Activated CD4-positive, alpha-beta T cell treated with anti-CD3 and anti-CD28 coated beads, Interleukin-2, amount 10 ng/mL, durations not matched to agents 7 days and 5 days (primary cell): Measurements from ENCODE around the gene SH3PXD2A. TPM values are rescaled to one million over a fixed set of nuclear protein-coding genes. Genes with fewer than 3 reads are reported as not detected.
"Not testable (repeated sequence)": the region's sequence is repeated elsewhere in the genome, so short reads cannot be mapped to it uniquely, and the experiment has no call there.

Experiments
- CTCF ChIA-PET: fragments of 350-600 bp; sonication (Branson Sonifier 250); formaldehyde crosslinking; loops from one replicate; lab custom pipeline; 2021; ENCODE audit warnings: antibody characterized with exemption; lab: Charles Lee
- POLR2A ChIA-PET: fragments of 350-600 bp; sonication (Branson Sonifier 250); formaldehyde crosslinking; loops from one replicate; lab custom pipeline; 2021; ENCODE audit warnings: antibody characterized with exemption; lab: Charles Lee
- DNase-seq: peaks from one replicate; pipeline ENCODE4 v3.0.0-alpha.2; 2020
- H3K27ac Mint-ChIP-seq: one replicate; pipeline ENCODE4 v1.8.0; 2021; ENCODE audit warnings: mild to moderate bottlenecking, moderate library complexity, mixed read lengths
- H3K27me3 Mint-ChIP-seq: one replicate; pipeline ENCODE4 v1.8.0; 2021; ENCODE audit warnings: mixed read lengths
- H3K36me3 Mint-ChIP-seq: one replicate; pipeline ENCODE4 v1.8.0; 2021; ENCODE audit warnings: low read depth, mixed read lengths
- H3K4me1 Mint-ChIP-seq: one replicate; pipeline ENCODE4 v1.8.0; 2021; ENCODE audit warnings: mixed read lengths
- H3K4me3 Mint-ChIP-seq: one replicate; pipeline ENCODE4 v1.8.0; 2021; ENCODE audit warnings: mild to moderate bottlenecking, moderate library complexity, mixed read lengths
- H3K9me3 Mint-ChIP-seq: one replicate; pipeline ENCODE4 v1.8.0; 2021; ENCODE audit warnings: mixed read lengths
- total RNA-seq, 2 experiments: library from RNA; stranded (reverse); gene quantifications; one replicate each; pipeline ENCODE4 v1.2.3, GENCODE V29; 2021

SH3PXD2A gene
- total RNA-seq, 2 experiments from 2014 or later, result 11.9 to 12.7 TPM

- POLR2A ChIA-PET, result no interaction called here
Observed at GRCh38 chr10:103643381-103643780, 212.0 kb downstream of the SH3PXD2A start.

DNA sequence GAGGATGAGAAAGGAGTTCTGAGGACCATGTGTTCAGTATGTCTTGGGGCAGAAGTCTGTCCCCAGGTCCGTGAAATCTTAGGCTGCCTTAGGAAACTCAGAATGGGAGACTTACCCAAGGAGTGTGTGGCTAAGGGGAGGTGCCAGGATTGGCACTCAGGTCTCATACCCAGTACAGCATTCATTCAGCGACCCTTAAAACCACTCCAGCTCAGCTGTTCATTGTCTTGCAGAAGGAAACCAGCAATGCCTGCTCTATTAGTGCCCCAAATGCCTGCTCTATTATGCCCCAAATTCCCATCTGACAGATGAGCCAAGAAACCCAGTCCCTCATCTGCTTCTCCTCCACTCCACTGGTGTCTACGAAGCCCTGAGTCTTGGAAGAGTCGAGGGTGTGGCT lies 214.1 kb downstream of the SH3PXD2A start:
- ChIA-PET POLR2A (no interaction called here), CTCF (no interaction called here)
- DNase-seq, result no peak
- H3K4me3 Mint-ChIP-seq, result no peak overlapping the region
- H3K9me3 Mint-ChIP-seq, result no peaks in the 10 kb centered on the region
- no peaks in the 10 kb centered on the region for H3K27me3 Mint-ChIP-seq
- H3K36me3 Mint-ChIP-seq, result no peaks in the 10 kb centered on the region
- H3K4me1 Mint-ChIP-seq, result no peaks in the 10 kb centered on the region
- no peak overlapping the region for H3K27ac Mint-ChIP-seq

More at GRCh38 chr10:103643381-103643780, 212.0 kb downstream of the SH3PXD2A start:
- CTCF ChIA-PET, result no interaction called here
- Mint-ChIP-seq H3K4me1 (no peaks in the 10 kb centered on the region), H3K36me3 (no peaks in the 10 kb centered on the region), H3K4me3 (no peak overlapping the region), H3K9me3 (no peaks in the 10 kb centered on the region), H3K27ac (no peak overlapping the region), H3K27me3 (no peaks in the 10 kb centered on the region)
- no peak for DNase-seq

DNA sequence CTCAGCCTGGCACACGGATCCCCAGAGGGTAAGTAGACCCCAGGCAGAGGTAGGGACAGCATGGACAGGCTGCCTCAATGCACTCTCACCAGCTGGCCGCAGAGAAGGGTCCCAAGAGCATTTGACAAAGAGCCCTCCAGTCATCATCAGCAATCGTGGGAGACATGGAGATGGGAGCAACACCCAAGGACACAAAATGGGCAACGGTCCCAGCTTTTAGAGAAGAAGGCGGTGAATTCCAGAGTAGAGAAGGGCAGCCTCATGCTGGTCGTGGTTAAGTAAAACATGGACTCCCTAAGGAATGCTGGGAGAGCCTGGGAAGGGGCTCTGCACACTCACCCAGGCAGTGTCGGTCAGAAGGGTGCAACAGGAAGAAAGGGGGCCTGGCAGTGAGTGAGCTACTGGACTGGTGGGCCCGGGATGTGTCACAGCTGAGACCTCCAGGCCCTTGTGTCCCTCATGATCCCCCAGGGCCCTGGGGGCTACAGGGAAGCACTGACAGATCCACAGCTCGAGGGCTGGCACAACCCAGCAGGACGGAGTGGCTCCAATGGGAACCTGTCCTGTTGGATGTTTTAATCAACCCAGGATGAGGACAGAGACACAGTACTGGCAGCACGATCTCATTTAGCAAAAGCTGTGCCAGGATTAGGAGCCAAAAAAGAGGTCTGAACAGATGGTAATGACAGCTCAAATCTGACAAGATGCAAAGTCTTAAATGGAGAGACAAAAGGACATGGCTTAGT lies 214.8 kb downstream of the SH3PXD2A start:
- DNase-seq, result no peak
- no peaks in the 10 kb centered on the region for H3K36me3 Mint-ChIP-seq
- H3K9me3 Mint-ChIP-seq, result no peaks in the 10 kb centered on the region
- H3K4me1 Mint-ChIP-seq, result no peaks in the 10 kb centered on the region
- no peak overlapping the region for H3K4me3 Mint-ChIP-seq
- no peak overlapping the region for H3K27ac Mint-ChIP-seq
- no peaks in the 10 kb centered on the region for H3K27me3 Mint-ChIP-seq
- ChIA-PET CTCF (interaction anchor here (1.0 kb wide), 1 partner anchor 15 kb away, joined by 3 read pairs; no protein-coding TSS in a partner anchor), POLR2A (no interaction called here)

DNA sequence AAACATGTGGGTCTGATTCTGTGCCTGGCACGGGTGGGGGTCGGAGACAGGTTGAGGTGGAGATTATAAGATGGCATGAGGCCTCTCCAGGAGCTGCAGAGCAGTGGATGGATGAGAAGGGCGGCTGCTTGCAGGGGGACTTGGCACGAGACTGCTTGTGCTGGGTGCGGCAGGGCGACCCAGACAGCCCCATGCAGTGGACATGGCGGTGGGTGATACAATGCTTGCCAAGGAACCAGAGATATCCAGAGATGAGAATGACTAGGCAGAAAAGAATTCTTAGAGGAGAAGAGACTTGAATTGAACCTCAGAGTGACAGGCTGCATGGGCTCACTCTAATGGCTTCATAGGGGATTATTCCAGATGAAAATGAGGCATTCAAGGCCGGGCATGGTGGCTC lies 216.4 kb downstream of the SH3PXD2A start:
- POLR2A ChIA-PET, result no interaction called here
- H3K27ac Mint-ChIP-seq, result no peak overlapping the region
- CTCF ChIA-PET, result no interaction called here
- H3K27me3 Mint-ChIP-seq, result no peaks in the 10 kb centered on the region
- no peaks in the 10 kb centered on the region for H3K36me3 Mint-ChIP-seq
- no peaks in the 10 kb centered on the region for H3K4me1 Mint-ChIP-seq
- no peak for DNase-seq
- H3K9me3 Mint-ChIP-seq, result no peaks in the 10 kb centered on the region
- no peak overlapping the region for H3K4me3 Mint-ChIP-seq

DNA sequence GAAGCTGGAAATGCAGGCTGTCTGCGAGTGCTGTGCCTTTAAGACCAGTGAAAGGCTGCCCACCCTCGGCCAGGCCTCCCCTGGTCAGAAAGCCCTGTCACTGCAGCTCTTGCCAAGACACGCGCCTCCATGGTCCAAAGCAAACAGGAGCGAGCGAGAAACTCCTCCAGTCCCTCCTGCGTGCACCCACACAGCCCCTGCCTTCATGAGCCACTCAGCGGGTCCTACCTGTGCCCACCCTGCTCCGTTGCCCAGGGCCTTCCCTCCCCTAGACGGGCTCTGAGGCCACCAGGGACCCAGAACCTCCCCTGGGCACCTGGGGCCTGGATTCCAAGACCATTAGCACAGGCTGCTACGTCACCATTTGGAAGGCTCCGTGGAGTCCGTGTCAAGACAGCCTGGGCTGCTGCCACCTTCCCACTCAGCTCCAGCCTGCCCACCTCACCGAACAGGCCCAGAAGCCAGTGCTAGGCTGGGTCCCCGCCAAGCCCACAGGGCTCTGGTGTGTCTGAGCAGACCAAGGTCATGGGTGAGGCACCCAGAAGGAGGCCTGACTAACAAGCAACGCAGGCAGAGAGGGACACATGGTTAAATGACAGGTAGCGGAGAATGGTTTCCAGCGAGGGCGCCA lies 217.3 kb downstream of the SH3PXD2A start:
- H3K36me3 Mint-ChIP-seq, result no peaks in the 10 kb centered on the region
- H3K27me3 Mint-ChIP-seq, result no peaks in the 10 kb centered on the region
- H3K27ac Mint-ChIP-seq, result no peak overlapping the region
- H3K4me1 Mint-ChIP-seq, result no peaks in the 10 kb centered on the region
- ChIA-PET POLR2A (no interaction called here), CTCF (interaction anchor here (1.1 to 1.6 kb wide), 2 partner anchors 17 to 49 kb away, joined by 4 to 6 read pairs; no protein-coding TSS in a partner anchor)
- H3K9me3 Mint-ChIP-seq, result no peaks in the 10 kb centered on the region
- no peak for DNase-seq
- H3K4me3 Mint-ChIP-seq, result no peak overlapping the region

DNA sequence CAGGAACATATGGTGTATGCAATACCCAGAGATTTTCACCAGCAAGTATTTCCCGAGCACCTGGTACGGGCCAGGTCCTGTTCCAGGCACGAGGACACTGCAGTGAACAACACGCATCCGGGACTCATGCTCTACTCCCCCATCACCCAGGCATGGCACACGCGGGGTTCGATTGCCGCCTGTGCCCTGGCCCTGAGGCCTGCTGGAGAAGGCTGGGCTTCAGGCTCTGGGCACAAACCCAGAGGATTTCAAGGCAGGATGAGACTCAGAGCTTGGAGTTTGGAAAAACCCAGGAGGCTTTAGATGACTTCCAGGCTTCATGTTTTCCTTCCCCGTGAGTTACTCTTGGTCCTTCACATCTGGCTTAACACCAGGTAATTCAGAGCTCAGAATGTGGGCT lies 218.4 kb downstream of the SH3PXD2A start:
- H3K27ac Mint-ChIP-seq, result no peak overlapping the region
- no peaks in the 10 kb centered on the region for H3K36me3 Mint-ChIP-seq
- ChIA-PET CTCF (interaction anchor here (0.8 to 1.6 kb wide), 3 partner anchors 16 to 60 kb away, joined by 3 to 6 read pairs (median 4); no protein-coding TSS in a partner anchor), POLR2A (no interaction called here)
- H3K27me3 Mint-ChIP-seq, result no peaks in the 10 kb centered on the region
- H3K4me1 Mint-ChIP-seq, result peaks cover 8% of the 10 kb centered on the region
- H3K9me3 Mint-ChIP-seq, result no peaks in the 10 kb centered on the region
- no peak overlapping the region for H3K4me3 Mint-ChIP-seq
- DNase-seq, result no peak

DNA sequence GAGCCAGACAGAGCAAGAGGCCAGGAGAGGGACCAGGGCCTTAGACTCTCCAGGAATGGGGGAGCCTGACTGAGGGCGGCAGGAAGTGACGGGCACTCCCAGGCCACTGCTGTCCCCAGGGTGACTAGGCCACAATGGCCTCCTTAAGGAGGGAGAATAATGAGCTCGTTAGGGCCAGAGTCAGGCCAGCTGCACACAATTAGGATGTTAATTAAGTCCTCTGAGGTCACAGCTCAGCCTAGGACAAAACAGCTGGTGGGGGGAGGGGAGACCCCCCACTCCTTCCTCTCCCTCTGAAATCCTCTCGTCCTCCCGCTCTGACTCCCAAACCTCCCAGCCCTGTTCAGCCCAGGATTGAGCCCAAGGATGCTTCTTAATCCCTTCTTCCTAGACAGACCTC lies 218.9 kb downstream of the SH3PXD2A start:
- Mint-ChIP-seq H3K4me3 (no peak overlapping the region), H3K36me3 (no peaks in the 10 kb centered on the region), H3K27ac (no peak overlapping the region), H3K9me3 (no peaks in the 10 kb centered on the region), H3K27me3 (no peaks in the 10 kb centered on the region), H3K4me1 (peaks cover 10% of the 10 kb centered on the region)
- POLR2A ChIA-PET, result interaction anchor here (0.6 kb wide), 1 partner anchor 368 kb away, joined by 3 read pairs; no protein-coding TSS in a partner anchor
- DNase-seq, result no peak
- CTCF ChIA-PET, result interaction anchor here (1.0 to 1.6 kb wide), 4 partner anchors 16 to 50 kb away, joined by 3 to 6 read pairs (median 4); no protein-coding TSS in a partner anchor

DNA sequence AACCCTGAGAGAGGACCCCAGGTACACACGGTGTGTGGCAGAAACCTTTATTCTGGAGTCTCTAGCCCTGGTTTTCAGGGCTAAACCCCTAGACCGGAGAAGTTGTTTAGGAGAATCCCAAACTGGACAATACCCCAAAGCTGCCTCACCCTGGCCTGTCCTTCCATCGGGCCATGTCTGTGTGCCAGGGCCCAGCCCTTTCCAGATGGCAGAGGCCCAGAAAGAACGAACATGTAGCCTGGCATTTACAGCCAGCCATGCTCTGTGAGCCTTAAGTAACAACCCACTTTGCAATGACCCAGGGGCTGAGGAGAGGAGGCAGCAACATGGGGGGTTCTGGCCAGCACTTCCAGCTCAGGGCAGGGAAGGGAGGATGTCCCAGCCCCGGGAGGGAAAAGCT lies 219.8 kb downstream of the SH3PXD2A start:
- H3K27ac Mint-ChIP-seq, result no peak overlapping the region
- POLR2A ChIA-PET, result no interaction called here

GRCh38 chr10:103633846-103634245 lies 221.5 kb downstream of the SH3PXD2A start:
- POLR2A ChIA-PET, result no interaction called here
- no peak overlapping the region for H3K27ac Mint-ChIP-seq
- no peak overlapping the region for H3K4me3 Mint-ChIP-seq
- no peak for DNase-seq
- H3K4me1 Mint-ChIP-seq, result peaks cover 10% of the 10 kb centered on the region
- H3K27me3 Mint-ChIP-seq, result no peaks in the 10 kb centered on the region
- H3K9me3 Mint-ChIP-seq, result no peaks in the 10 kb centered on the region
- H3K36me3 Mint-ChIP-seq, result no peaks in the 10 kb centered on the region
- CTCF ChIA-PET, result interaction anchor here (0.6 to 1.0 kb wide), 2 partner anchors 20 to 1050 kb away, joined by 3 read pairs; no protein-coding TSS in a partner anchor

More for the DNA sequence above, 219.8 kb downstream of the SH3PXD2A start:
- Mint-ChIP-seq H3K27me3 (no peaks in the 10 kb centered on the region), H3K4me3 (no peak overlapping the region), H3K9me3 (no peaks in the 10 kb centered on the region), H3K36me3 (no peaks in the 10 kb centered on the region), H3K4me1 (peaks cover 10% of the 10 kb centered on the region)
- CTCF ChIA-PET, result interaction anchor here (1.0 to 1.2 kb wide), 2 partner anchors 46 to 50 kb away, joined by 3 read pairs; no protein-coding TSS in a partner anchor
- DNase-seq, result no peak

- H3K4me3 Mint-ChIP-seq, H3K36me3 Mint-ChIP-seq, H3K27ac Mint-ChIP-seq, CTCF ChIA-PET, H3K27me3 Mint-ChIP-seq, DNase-seq, H3K4me1 Mint-ChIP-seq, POLR2A ChIA-PET, H3K9me3 Mint-ChIP-seq: not testable (repeated sequence)
Observed at GRCh38 chr10:103632871-103633270, 222.5 kb downstream of the SH3PXD2A start.

DNA sequence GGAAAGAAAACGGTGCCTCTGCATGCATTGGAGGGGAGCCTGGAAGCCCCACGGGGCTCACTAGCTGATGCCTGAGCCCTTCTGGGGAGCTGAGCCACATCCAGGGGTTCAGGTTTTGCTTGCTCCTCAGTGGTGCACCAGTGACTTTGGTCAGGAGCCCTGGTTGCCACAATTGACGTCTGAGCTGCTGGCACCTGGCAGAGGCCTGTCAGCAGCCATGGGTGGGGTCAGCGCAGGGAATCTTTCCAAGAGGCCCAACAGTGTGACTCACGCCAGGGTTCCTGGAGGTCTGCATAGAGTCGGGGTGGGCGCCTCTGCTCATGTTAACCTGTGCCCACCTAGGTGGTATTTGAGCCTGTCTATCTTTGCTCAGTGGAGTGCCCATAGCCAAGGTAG lies 223.1 kb downstream of the SH3PXD2A start:
- CTCF ChIA-PET, result no interaction called here
- Mint-ChIP-seq H3K9me3 (no peaks in the 10 kb centered on the region), H3K4me3 (no peak overlapping the region), H3K27ac (no peak overlapping the region), H3K27me3 (no peaks in the 10 kb centered on the region), H3K4me1 (peaks cover 10% of the 10 kb centered on the region), H3K36me3 (no peaks in the 10 kb centered on the region)
- no peak for DNase-seq
- POLR2A ChIA-PET, result no interaction called here

- Mint-ChIP-seq H3K4me3 (no peak overlapping the region), H3K27me3 (no peaks in the 10 kb centered on the region), H3K9me3 (no peaks in the 10 kb centered on the region), H3K27ac (no peak overlapping the region), H3K4me1 (peaks cover 10% of the 10 kb centered on the region), H3K36me3 (no peaks in the 10 kb centered on the region)
- ChIA-PET CTCF (interaction anchor here (0.6 kb wide), 1 partner anchor 217 kb away, joined by 9 read pairs; no protein-coding TSS in a partner anchor), POLR2A (no interaction called here)
- DNase-seq, result no peak
Observed at GRCh38 chr10:103630156-103630555, 225.2 kb downstream of the SH3PXD2A start.

- H3K27ac Mint-ChIP-seq, result no peak overlapping the region
- CTCF ChIA-PET, result interaction anchor here (0.6 kb wide), 1 partner anchor 217 kb away, joined by 9 read pairs; no protein-coding TSS in a partner anchor
- H3K4me1 Mint-ChIP-seq, result peaks cover 10% of the 10 kb centered on the region
- H3K36me3 Mint-ChIP-seq, result no peaks in the 10 kb centered on the region
- no peak for DNase-seq
- no peaks in the 10 kb centered on the region for H3K9me3 Mint-ChIP-seq
- no peak overlapping the region for H3K4me3 Mint-ChIP-seq
- no peaks in the 10 kb centered on the region for H3K27me3 Mint-ChIP-seq
- POLR2A ChIA-PET, result no interaction called here
Observed at GRCh38 chr10:103629581-103629980, 225.8 kb downstream of the SH3PXD2A start.
